HG03565 (cell line): ENCODE results near the gene TREML1.
"Not testable (repeated sequence)": the region's sequence is repeated elsewhere in the genome, so short reads cannot be mapped to it uniquely, and the experiment has no call there.

Source experiments
- ATAC-seq: cut with Tn5 transposase; IDR thresholded peaks from one replicate; pipeline ENCODE4 v1.9.1; 2021; ENCODE audit warnings: mild to moderate bottlenecking, moderate library complexity; ENCODE audit not compliant: unreplicated experiment

TREML1 gene

DNA sequence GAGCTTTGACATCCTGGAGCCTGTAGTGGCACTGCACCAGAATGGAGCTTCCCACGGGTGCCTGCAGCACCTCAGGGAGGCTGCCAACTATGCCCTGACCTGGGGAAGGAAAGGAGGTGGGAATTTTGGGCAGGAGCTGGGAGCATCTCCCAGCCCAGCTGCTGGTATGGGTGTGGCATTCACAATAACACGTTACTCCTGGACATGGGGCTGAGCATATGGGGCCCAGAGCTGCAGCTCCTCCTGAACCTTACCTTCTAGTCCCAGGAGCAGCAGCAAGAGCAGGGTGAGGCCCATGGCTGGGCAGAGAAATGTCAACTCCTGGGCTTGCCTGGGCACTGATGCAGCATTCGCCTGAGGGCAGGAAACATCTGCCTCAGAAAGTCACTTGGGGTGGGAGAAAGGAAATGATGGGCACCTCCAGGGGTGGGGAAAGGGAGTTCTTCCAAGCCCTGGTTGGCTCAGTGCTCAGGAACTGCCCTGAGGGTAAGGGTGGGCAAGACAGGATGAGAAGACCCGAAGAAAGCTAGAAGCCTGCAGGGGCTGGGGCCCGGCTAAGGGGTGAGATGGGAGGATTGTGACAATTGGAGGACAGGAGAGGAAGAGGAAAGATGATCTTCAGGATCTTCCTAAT is at the start of gene TREML1:
Gene TREML1, minus strand, starts transcription at position 356 of the 634 bp plus-strand sequence. Its CDS starts 59 bp downstream, at position 297.
- no peak for ATAC-seq

DNA sequence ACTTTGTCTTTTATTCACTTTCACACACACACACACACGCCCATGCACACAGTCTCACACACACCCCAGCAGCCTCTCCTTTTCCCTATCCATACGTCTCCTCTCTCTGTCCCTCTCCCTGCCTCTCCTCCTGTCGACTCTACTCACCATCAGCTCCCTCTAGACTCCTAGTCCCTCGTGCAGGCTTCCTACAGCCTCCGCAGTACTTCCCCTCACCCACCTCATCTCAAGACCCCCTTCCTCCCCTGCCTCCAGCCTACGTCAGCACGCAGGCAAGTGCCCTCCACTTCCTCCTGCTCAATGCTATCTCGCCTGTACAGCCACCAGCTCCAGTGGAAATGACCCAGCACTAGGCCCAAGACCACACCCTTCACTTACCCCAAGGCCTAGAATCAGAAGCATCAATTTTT is 47.6 kb upstream of the TREML1 start:
- ATAC-seq, result no peak

DNA sequence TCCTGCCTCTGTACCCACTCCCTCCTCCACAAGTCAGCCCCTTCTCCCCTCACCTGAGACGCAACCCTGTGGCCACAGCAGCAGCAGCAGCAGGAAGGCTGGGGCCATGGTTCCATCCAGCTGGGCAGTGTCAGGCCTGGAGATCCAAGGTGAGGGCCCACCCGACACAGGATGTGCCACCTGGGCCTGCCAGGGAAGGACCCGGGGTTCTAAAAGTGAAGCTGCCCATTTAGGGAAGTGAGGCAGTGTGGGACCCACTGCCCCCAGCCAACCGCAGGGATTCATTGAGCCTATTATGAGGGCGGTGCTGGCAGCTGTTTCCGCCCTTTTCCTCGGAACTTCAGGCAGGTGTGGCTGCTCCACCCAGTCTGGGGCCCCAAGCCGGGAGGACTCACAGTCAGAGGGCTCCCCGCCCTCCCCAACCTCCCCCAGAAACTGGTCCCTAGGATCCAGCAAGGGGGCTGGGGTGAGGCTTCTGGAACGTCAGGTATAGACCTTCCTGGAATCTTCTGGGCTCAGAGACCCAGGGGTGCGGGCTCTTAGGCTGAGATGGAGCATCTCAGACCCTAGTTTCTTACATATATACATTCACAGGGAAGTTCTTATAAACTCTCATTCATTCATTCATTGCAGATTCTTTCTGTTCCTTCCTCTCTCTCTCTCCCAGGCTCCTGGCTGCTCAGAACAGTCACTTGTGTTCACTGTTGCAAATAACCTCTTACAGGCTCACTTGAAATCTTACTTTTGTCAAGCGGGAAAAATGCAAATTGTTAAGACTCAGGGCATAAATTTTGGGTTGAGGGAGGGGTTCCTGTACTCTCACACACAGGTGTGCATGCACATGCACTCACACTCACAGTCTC is 47.0 kb upstream of the TREML1 start, which contains the start of gene TREML2:
Gene TREML2, minus strand, starts transcription at position 249 of the 863 bp plus-strand sequence. Its CDS starts 141 bp downstream, at position 108.
- no peak for ATAC-seq

- ATAC-seq, result no peak
Measured at GRCh38 chr6:41200296-41200900, 46.3 kb upstream of the TREML1 start.

DNA sequence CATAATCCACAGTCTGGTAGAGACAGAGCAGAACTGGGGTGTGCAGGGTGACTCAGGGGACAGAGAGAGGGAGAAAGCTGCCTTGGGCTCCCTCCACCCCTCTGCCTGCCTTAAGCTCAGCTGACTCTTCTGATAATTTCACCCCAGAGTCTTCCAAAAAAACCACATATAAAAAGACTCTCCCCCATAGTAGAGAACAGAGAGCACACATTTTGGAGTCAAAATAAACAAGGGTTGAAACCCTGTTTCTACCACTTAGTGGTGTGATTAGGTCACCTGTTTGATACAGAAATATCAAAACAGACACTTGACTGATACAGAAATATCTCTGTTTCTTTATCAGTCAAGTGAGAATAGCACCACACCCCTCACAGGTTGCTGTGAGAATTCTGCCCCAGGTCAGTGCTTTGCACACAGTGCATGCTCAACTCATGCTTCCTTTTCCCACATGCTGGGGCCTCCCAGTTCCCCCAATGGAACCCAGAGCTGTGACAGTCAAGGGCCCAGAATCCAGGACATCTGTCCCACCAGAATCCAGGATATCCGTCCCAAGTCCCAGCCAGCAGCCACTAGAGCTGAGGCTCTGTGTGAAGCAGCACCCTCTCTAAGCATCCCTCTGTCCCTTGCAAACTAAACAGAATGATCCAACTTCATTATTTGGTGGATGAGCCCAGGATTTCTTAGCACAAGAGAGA is 45.6 kb upstream of the TREML1 start:
- no peak for ATAC-seq

DNA sequence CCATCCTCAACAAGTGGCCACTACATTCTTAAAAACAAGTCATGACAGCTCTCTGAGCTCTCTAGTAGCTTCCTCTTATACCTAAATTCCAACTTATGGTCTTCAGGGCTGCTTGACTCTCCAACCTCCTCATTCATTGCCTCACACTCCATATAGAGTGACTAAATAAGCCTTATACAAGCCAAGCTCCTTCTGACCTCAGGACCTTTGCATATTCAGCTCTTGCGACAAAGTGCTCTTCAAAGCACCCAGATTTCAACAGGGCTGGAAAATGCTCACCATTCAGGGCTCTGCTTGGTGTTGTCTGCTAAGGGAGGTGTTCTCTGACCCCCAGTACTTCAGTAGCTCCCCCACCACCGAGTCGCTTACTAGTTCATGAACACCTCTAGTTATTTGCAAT is 43.1 kb upstream of the TREML1 start:
- no peak for ATAC-seq

DNA sequence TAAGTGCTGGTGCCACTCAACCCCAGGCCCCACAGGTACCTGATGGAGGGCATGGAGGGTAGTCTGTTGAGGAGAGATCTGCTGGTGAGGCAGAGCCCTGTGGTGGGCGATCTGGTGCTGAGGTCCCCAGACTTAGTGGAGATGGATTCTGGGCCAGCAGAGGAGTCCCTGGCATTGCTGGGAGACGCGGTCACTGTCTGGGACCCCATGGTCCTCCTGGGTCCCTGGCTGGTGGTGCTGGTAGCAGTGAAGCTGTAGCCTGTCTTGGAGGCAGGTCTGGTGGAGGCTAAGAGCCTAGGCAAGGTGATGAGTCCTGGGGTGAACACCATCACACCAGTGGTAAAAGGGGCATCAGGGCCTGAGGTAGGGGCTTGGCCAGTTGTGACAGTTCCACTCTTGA is 40.2 kb upstream of the TREML1 start:
- ATAC-seq, result no peak

GRCh38 chr6:41193884-41194283 is 39.7 kb upstream of the TREML1 start:
- ATAC-seq, result no peak

DNA sequence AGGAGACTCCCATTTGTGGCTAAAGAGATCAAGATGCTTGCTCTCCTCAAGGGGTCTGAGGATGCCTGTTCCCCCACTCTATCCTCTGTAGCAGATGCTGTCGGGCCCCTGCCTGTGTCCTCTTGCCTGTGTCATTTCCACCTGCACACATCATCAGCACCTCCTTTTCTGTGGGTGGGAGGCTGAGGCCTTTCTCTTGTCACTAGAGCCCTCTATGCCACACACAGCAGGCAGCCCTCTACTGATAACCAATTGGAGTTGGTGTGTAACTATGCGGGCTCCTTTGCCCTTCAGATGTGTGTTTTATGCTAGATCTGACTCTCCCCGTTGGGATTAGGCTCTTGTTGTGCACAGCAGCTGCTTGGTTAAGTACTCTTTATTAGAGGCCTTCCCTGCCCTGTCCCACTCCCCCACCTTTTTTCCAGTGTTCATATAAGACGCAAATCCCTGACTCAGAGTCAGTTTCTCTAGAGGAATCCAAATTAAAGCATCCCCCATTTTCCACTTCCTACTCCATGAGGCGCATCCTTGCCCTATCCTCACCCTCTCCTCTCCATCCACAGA is 39.1 kb upstream of the TREML1 start:
- ATAC-seq, result no peak

GRCh38 chr6:41191569-41191968 is 37.4 kb upstream of the TREML1 start:
- no peak for ATAC-seq

- no peak for ATAC-seq
Measured at GRCh38 chr6:41190791-41191190, 36.6 kb upstream of the TREML1 start.

- ATAC-seq, result no peak
Measured at GRCh38 chr6:41189967-41190366, 35.8 kb upstream of the TREML1 start.

GRCh38 chr6:41189046-41189445 is 34.9 kb upstream of the TREML1 start:
- ATAC-seq, result not testable (repeated sequence)

DNA sequence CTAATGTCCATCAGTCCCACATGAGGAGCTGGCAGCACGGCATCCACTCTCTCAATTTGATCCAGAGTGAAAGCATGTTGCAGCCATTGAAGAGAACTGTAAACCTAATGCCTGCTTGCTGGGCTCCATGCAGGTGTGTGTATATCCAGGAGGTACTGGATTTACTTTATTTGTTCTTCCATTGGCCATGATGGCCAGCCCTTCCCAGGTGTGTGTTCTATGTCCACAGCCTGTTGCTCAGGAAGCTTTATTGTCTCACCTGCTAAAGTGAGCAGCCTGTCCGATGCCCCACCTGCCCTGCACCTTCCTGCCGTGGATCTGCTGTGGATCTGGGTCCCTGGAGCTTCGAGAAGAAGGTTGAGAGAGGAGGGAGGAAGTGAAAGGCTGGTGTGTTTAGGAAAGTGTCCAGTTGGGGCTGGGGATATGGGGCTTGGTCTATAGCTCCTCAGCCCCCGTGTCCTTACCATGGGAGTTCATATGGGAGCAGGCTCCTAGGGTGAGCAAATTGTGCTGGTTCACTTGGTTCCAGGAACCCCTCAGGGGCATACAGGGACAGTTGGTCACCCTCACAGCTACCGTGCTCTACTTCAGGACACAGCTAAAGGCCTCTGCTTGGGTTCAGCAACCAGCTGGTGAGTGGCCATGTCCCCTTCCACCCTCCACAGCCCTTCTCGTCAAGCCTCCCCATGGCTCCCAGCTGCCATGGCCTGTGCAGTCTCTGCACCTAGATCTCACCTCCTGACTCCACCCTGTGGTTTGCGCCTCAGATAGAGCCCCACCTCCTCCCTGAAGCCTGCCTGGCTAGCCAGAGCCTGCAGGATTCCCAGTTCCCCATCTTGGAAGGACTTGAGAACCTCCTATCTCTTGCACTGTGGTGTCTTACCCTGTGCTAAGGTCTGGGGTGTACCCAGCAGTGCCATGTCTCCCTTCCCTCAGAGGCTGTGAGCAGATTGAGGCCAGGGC is 34.1 kb upstream of the TREML1 start:
- no peak for ATAC-seq

DNA sequence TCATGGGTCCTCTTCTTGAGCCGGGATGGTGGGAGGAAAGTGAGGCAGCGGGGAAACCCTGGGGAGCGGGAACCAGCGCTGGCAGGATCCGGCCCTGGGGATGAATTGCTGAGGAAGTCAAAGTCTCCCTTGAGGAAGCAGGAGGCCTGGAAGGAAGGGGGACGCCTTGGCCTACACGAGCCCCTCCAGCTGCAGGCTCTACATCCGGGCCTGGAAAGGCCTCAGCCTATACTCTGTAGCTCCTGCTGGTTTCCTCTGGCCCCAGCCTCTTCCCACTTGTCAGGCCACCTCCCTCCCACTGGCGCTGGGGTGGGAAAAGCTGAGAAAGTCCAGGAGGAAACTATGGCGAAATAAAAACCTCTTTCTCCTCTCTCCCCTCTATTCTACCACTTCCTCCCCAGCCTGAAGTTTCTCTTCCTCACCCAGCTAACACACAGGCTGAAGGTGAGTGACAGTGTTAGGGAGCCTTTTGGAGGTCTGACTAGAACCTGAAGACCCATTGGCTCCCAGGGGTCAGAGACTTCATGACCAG is 31.9 kb upstream of the TREML1 start:
- ATAC-seq, result no peak

- ATAC-seq, result no peak
Measured at GRCh38 chr6:41184761-41185160, 30.6 kb upstream of the TREML1 start.

DNA sequence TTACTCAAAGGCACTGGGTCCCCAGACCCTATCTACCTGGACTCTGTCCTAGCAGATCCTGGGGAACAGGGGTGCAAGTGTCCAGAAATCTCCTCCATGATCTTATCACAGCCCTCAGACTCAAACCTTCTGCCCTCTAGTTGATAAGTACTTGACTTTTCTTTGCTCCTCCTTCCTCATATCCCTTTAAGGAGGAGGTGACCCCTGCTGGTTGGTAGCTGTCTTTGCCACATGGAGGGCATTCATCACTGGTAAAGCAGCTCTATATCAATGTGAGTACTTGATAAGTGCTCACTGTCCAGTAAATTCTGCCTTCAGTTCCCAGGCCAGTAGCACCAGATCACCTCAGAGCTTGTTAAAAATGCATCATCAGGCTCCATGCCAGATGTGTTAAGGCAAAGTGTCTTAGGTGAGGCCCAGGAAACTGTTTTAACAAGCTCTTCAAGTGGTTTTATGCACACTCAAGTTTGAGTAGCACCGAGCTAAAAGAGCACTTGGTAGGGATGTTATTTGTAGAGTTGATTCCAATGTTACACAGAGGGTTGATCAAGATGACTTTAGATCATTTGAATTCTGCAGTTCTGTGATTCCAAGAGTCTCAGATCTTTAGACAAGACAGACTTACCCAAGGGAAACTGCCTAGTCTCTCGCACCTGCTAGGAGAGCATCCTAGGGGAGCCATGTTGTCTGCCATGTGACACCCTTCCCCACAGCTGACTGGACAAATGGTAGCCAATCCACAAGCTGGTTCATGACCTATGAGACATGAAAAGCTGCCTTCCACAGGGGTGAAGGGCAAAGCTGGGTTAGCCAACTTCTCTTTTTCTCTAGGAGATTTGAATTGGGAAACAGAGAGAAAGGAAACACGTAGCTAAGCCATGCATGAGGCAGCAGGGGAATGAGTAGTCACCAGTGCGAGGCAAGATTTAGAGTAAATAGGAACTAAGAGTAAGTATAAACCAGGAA is 28.2 kb upstream of the TREML1 start:
- ATAC-seq, result no peak

DNA sequence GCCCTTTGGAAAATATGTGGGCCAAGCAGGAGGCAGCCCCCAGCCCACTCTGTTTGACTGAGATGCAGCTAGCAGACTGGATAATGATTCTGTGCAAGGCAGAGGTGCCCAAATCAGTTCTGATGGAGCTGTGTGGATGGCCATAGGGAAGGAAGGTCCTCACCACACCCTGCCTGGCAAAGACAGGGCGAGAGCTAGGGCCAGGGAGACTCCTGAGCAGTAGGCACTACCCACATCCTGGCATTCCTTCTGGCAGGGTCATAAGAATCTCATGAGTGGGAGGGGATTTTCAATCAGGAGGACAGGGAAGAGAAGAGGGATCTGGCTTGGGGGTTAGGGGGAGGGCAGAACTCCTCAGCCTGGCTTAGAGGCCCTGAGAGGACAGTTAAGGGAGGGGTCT is 27.4 kb upstream of the TREML1 start:
- ATAC-seq, result no peak
